Caco-2 (cell line): ENCODE results near the gene BACH2. TPM values are rescaled to one million over a fixed set of nuclear protein-coding genes. Genes with fewer than 3 reads are reported as not detected.

Experiments used
- BruUV-seq: library from RNA; stranded (reverse); fragments of 400-500 nt; replicated peaks from 2 replicates; lab custom pipeline; 2021; lab: Mats Ljungman, UMichigan
- CTCF ChIA-PET: fragments of 300-600 bp; sonication (Branson Sonifier 250); formaldehyde crosslinking; loops from one replicate; lab custom pipeline; 2022; ENCODE audit warnings: antibody characterized with exemption; lab: Charles Lee
- POLR2A ChIA-PET: fragments of 300-600 bp; sonication (Branson Sonifier 250); formaldehyde crosslinking; loops from one replicate; lab custom pipeline; 2022; ENCODE audit warnings: antibody characterized with exemption; lab: Charles Lee
- DNase-seq, 2 experiments: peaks; one replicate each; pipeline versions ENCODE4 v3.0.0 to v3.0.0-alpha.2; 2020 to 2022
- H3K27me3 ChIP-seq: replicated peaks from 2 replicates; pipeline ENCODE4 v1.6.0; 2011; ENCODE audit warnings: low read length; ENCODE audit not compliant: control insufficient read depth, insufficient read depth
- H3K36me3 ChIP-seq: 2 replicates; pipeline ENCODE4 v1.5.1; 2011; ENCODE audit warnings: low read length; ENCODE audit not compliant: control insufficient read depth, insufficient read depth
- H3K4me1 ChIP-seq: fragments of 250-450 bp; sonication (Bioruptor Pico); 2 replicates; pipeline ENCODE4 v1.5.1; 2020; ENCODE audit warnings: mild to moderate bottlenecking
- H3K4me3 ChIP-seq: 2 replicates; pipeline ENCODE4 v1.5.1; 2011; ENCODE audit warnings: low read depth, mild to moderate bottlenecking, control low read depth, low read length
- H3K9me3 ChIP-seq: fragments of 250-450 bp; sonication (Bioruptor Pico); 2 replicates; pipeline ENCODE4 v1.5.1; 2020; ENCODE audit warnings: mild to moderate bottlenecking, moderate library complexity
- H3K27ac Mint-ChIP-seq: one replicate; pipeline ENCODE4 v1.8.0; 2022; ENCODE audit warnings: mixed read lengths; ENCODE audit not compliant: unreplicated experiment
- H3K27me3 Mint-ChIP-seq: one replicate; pipeline ENCODE4 v1.8.0; 2022; ENCODE audit warnings: mixed read lengths; ENCODE audit not compliant: insufficient read depth, unreplicated experiment
- H3K36me3 Mint-ChIP-seq: one replicate; pipeline ENCODE4 v1.8.0; 2022; ENCODE audit warnings: mild to moderate bottlenecking, mixed read lengths; ENCODE audit not compliant: insufficient read depth, unreplicated experiment
- H3K4me1 Mint-ChIP-seq: one replicate; pipeline ENCODE4 v1.8.0; 2022; ENCODE audit warnings: low read depth, mixed read lengths; ENCODE audit not compliant: unreplicated experiment
- H3K4me3 Mint-ChIP-seq: one replicate; pipeline ENCODE4 v1.8.0; 2022; ENCODE audit warnings: mild to moderate bottlenecking, moderate library complexity, mixed read lengths; ENCODE audit not compliant: unreplicated experiment
- H3K9me3 Mint-ChIP-seq: one replicate; pipeline ENCODE4 v1.8.0; 2022; ENCODE audit warnings: mixed read lengths; ENCODE audit not compliant: unreplicated experiment
- intact Hi-C: fragments of 100-400 bp; cut with micrococcal nuclease; formaldehyde crosslinking; loops from one replicate; pipeline ENCODE4 v1.10.0; 2022; ENCODE audit not compliant: unreplicated experiment
- total RNA-seq: library from RNA; stranded (reverse); gene quantifications from 2 replicates; pipeline ENCODE4 v1.2.3, GENCODE V29; 2022
- TF ChIP-seq, protein P1 (sequence below), 2 experiments: fragments of 200-600 bp in 1 of 2; IDR thresholded peaks; 1 replicate in 1 of 2; 2 replicates in 1 of 2; pipeline versions ENCODE4 v1.5.1 to v1.8.0; 2011 to 2022; ENCODE audit warnings: antibody characterized with exemption in 1 of 2, control low read depth in 1 of 2, inconsistent platforms in 1 of 2, low read depth in 1 of 2, low read length in 1 of 2, mild to moderate bottlenecking in 1 of 2, moderate library complexity in 1 of 2; ENCODE audit not compliant: insufficient read depth in 1 of 2, severe bottlenecking in 1 of 2, unreplicated experiment in 1 of 2

The BACH2 gene
- total RNA-seq, 1 experiment from 2014 or later, result 0.43 TPM

DNA sequence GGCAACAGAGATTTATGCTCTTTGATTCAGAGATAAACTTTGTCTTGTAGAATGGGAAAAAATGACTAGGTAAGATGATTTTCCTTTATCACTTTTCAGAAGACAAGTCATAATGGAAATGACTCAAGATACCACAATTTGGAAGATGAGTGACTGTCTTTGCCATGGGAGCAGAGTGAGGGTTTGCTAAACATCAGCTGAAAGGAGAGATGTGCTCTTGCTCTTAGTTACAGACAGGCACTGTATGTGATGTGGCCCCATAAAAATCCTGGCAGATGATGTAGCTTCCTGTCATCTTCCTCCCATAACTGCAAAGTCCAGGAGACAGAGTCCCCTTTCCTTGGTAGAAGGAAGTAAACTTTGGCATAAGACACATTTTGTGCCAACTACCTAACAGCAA lies 47.6 kb downstream of the BACH2 start:
- Mint-ChIP-seq H3K4me1 (no peaks in the 10 kb centered on the region), H3K9me3 (no peaks in the 10 kb centered on the region), H3K27me3 (peaks cover 4% of the 10 kb centered on the region), H3K36me3 (no peaks in the 10 kb centered on the region), H3K4me3 (no peak overlapping the region), H3K27ac (no peak overlapping the region)
- Histone ChIP-seq H3K36me3 (no peaks in the 10 kb centered on the region), H3K27me3 (no peaks in the 10 kb centered on the region), H3K4me3 (no peak overlapping the region), H3K4me1 (no peaks in the 10 kb centered on the region), H3K9me3 (no peaks in the 10 kb centered on the region)
- intact Hi-C loops, result no loop called here
- DNase-seq, result no peak
- TF ChIP-seq, protein P1, sequence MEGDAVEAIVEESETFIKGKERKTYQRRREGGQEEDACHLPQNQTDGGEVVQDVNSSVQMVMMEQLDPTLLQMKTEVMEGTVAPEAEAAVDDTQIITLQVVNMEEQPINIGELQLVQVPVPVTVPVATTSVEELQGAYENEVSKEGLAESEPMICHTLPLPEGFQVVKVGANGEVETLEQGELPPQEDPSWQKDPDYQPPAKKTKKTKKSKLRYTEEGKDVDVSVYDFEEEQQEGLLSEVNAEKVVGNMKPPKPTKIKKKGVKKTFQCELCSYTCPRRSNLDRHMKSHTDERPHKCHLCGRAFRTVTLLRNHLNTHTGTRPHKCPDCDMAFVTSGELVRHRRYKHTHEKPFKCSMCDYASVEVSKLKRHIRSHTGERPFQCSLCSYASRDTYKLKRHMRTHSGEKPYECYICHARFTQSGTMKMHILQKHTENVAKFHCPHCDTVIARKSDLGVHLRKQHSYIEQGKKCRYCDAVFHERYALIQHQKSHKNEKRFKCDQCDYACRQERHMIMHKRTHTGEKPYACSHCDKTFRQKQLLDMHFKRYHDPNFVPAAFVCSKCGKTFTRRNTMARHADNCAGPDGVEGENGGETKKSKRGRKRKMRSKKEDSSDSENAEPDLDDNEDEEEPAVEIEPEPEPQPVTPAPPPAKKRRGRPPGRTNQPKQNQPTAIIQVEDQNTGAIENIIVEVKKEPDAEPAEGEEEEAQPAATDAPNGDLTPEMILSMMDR (IDR thresholded peaks at IDR 0.05; ENCODE audit: insufficient read depth in 1 of 2, low read depth in 1 of 2, low read length in 1 of 2, severe bottlenecking in 1 of 2, unreplicated experiment in 1 of 2), result no peak
- ChIA-PET CTCF (no interaction called here), POLR2A (no interaction called here)
- BruUV-seq, result no TSS peak

DNA sequence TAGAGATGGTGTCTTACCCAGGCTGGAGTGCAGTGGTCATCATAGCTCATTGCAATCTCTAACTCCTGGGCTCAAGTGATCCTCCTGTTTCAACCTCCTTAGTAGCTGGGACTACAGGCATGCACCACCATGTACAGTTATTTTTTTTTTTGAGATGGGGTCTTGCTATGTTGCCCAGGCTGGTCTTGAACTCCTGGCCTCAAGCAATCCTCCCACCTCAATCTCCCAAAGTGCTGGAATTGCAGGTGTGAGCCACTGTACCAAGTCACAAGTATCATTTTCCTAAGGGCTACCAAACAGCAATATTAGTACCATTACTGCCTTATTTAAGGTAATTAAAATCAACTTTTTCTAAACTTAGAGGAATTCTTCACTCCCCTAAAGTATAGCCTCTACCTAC lies 49.4 kb downstream of the BACH2 start:
- intact Hi-C loops, result no loop called here
- no peaks in the 10 kb centered on the region for H3K36me3 Mint-ChIP-seq
- Histone ChIP-seq H3K27me3 (no peaks in the 10 kb centered on the region), H3K4me1 (no peaks in the 10 kb centered on the region), H3K4me3 (no peak overlapping the region), H3K9me3 (no peaks in the 10 kb centered on the region), H3K36me3 (no peaks in the 10 kb centered on the region)
- peaks cover 4% of the 10 kb centered on the region for H3K27me3 Mint-ChIP-seq
- ChIA-PET CTCF (no interaction called here), POLR2A (no interaction called here)
- H3K9me3 Mint-ChIP-seq, result no peaks in the 10 kb centered on the region
- DNase-seq, result no peak
- H3K4me1 Mint-ChIP-seq, result no peaks in the 10 kb centered on the region
- H3K4me3 Mint-ChIP-seq, result no peak overlapping the region
- no TSS peak for BruUV-seq
- no peak overlapping the region for H3K27ac Mint-ChIP-seq
- TF ChIP-seq, protein P1 (IDR thresholded peaks at IDR 0.05; ENCODE audit: insufficient read depth in 1 of 2, low read depth in 1 of 2, low read length in 1 of 2, severe bottlenecking in 1 of 2, unreplicated experiment in 1 of 2), result no peak

DNA sequence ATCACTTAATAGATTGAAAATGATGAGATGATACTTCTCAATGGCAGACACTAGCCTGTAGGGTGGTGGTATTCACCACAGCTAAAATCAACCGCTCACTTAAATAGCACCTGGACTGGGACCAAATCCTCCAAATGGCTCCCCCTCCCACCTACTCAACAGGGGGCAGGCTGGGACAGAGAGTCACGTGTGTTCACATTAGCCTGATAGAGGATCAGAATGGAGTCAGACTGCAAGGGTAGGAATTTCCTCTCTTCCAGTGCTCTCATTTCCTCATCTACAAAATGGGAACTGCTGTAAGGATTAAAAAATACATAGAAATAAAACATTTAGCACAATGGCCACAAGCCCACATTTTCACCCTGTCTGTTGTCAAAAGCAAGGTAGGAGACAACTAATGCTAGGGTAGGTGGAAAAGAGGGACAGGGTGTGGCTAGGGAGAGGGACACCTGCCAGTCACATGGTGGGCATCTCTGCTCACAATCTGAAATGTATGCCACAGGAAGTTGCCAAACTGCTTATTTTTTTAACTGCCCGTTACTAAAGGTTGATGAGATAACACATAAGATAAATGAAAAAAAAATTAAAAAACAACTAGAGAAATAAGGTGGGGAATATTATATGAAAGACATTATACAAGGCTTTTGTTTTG lies 55.3 kb downstream of the BACH2 start:
- Histone ChIP-seq H3K36me3 (no peaks in the 10 kb centered on the region), H3K9me3 (no peaks in the 10 kb centered on the region), H3K27me3 (no peaks in the 10 kb centered on the region), H3K4me1 (peaks cover 19% of the 10 kb centered on the region), H3K4me3 (no peak overlapping the region)
- Mint-ChIP-seq H3K27ac (no peak overlapping the region), H3K4me1 (peaks cover 19% of the 10 kb centered on the region), H3K9me3 (no peaks in the 10 kb centered on the region), H3K27me3 (no peaks in the 10 kb centered on the region), H3K4me3 (no peak overlapping the region), H3K36me3 (no peaks in the 10 kb centered on the region)
- DNase-seq, result no peak
- TF ChIP-seq, protein P1 (IDR thresholded peaks at IDR 0.05; ENCODE audit: insufficient read depth in 1 of 2, low read depth in 1 of 2, low read length in 1 of 2, severe bottlenecking in 1 of 2, unreplicated experiment in 1 of 2), result no peak
- intact Hi-C loops, result no loop called here
- no TSS peak for BruUV-seq
- ChIA-PET CTCF (no interaction called here), POLR2A (no interaction called here)
